NCI-H1930 (cell line): ENCODE data around the gene DBNDD1.

Source experiments
- DNase-seq, 2 experiments: peaks; one replicate each; lab custom pipeline; 2025; lab: John Stamatoyannopoulos, UW

Gene DBNDD1

GRCh38 chr16:89960966-89961365 lies 58.3 kb downstream of the DBNDD1 start:
- DNase-seq, result no peak

DNA sequence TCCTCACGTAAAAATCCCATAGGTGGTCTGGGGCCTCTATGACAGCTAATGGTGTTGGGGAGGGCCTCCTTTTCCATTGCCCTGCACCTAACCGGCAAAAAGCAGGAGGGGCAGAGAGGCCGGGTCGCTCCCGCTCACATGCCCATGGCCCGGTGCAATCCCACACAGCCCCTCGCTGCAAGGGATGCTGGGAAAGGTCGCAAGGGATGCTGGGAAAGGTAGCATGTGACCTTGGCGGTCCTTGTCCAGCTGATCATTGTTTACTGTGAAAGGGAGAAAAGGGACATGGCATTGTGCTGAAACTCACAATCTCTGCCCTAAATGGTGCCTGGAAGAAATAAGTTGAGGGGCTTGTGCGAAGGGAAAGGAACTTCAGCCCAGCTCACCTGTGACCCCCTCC lies 60.7 kb downstream of the DBNDD1 start:
- DNase-seq, result no peak

DNA sequence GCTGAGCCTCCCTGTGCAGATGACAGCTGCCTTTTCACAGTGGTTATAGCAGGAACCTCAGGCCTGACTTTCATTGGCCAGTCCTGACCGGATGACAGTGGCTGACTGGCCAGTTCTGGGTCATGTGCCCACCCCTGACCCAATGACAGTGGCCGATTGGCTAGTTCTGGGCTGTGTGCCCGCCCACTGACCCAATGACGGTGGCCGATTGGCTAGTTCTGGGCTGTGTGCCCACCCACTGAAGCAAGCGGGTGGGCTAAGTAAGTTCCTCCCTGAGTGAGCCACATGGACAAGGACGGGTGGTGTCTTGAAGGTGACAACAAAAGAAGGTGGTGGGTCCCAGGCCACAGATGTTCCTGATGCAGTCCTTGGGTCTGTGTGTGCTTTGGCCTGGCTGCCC lies 61.2 kb downstream of the DBNDD1 start:
- DNase-seq, result no peak

GRCh38 chr16:89957216-89957785 lies 62.0 kb downstream of the DBNDD1 start:
- no peak for DNase-seq

GRCh38 chr16:89956505-89957215 lies 62.6 kb downstream of the DBNDD1 start:
- no peak for DNase-seq

GRCh38 chr16:89955001-89955685 lies 64.1 kb downstream of the DBNDD1 start:
- no peak for DNase-seq
